ENCODE results near the gene MRPL24.

Gene MRPL24

DNA sequence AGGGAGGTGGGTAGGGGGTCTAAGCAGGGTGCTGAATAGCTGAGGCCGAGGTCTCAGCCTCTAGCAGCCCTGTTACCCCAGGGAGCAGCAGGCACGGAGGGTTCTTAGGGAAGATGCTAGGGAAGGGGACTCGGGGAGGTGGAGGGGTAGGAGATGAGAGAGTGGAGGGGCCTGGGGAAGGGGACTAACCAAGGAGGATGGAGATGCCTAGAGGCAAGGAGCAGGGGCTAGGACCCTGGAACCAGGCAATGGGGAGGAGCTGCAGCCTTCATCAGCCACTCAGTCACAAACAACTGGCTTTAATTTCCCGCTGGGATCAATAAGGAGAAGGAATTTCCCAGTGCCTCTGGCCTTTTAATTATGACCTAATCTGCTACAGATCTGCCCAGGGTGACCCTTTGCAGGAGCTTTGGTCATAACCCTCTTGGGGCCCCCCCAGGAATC lies 32.6 kb downstream of the MRPL24 start:
- DNase-seq, result no peak

DNA sequence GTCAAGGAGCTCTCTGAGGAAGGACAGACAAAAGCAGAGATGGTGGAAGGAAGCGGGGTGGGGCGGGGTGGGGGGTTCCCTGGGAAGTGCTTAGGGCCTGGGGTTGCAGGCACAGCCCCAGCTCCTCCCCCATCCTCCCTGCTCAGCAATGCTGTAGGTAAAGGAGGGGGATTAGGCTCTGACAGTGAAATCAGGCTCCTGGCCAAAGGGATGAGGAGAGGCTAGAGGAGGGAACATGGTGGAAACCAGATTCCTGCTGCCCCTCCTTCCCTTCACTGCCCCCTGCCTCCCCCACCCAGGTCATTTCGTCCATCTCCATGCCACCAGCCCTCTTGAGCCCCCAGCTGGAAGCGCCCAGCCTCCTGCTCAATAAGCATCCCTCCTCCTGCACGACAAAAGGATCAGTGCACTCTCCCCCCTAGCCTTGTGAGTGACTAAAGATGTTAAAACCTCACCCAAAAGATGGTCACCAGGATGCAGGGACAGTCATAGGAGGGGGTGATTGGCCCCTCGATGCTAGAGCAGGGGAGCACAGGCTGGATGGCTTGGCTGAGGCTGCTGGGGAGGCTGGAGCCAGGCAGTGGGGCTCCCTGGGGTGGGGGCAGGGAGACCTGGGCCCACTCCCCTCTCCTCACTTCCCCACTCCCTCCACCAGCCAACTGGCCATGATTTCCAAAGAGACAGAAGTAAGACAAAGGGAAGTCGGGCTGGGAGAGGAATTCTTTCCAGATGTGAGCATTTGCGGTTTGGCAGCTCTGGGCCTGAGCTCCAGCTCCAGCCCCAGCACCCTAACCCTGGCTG lies 33.3 kb downstream of the MRPL24 start:
- DNase-seq, result peak; percentile 73

- DNase-seq, result peak; percentile 93
Observed at GRCh38 chr1:156706657-156707416, 34.1 kb downstream of the MRPL24 start.

DNA sequence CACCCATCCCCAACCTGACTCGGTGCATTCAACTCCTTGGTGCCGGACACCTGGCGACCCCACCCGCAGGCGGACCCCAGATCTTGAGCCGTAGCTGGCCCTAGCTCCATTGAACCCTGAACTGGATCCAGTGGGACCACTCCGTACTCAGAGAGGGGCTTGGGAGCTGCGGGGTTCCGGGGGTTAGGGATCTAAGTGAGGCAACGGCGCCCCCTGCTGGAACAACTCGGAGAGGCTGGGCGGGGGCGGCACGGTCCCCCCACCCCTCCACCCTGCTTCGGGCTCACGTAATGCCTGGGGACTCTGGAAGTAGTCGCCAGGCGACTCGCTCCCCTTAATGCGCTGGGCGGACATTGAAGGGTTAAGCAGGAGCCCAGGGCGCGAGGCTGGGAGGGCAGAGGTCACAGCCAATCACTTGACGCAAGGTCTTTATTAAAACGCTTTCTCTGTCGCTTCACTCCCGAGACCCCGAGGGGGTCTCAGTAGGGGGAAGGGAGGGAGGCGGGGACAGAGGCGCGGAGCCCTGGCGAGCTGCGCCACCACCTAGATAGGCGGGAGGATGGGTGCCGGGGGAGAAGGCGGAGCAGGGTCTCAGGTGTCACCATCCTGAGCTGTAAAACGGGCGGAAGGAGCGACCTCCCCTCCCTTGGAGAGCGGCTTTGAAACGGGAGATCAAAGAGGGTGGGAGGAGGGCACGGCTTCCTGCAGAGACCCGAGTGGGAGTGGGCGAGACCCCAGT lies 34.8 kb downstream of the MRPL24 start:
- peak; percentile 97 for DNase-seq

DNA sequence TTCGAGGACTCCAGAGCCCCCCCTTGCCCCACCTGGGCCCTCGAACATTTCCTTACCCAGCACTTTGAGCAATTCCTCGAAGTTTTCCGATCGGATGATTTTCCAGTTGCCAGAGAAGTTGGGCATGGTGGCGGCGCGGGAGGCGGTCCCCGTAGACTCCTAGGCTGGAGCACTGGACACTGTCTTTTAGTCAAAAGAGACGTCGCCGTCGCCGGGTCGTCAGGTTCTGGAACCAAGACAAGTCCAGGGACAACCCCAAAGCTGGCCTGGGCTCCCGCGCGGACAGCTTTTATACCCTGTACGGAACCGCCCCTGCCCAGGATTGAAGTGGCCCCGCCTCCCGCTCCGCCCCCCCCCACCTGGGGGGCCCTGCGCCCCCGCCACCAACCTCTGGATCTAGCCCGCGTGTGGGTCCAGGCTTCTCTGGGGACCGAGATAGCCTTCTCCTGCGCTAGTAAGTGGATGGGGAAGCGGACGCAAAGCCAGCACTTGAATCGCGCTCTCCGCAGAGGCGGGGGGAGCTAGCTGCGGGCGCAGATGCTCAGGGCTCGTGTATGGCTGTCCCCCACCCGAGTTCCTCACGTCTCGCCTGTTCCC lies 35.5 kb downstream of the MRPL24 start, which contains the start of gene CRABP2:
TSS of gene CRABP2 (minus strand) at position 263 of the 597 bp plus-strand sequence. CDS start at position 126, 137 bp downstream.
- DNase-seq, result no peak

GRCh38 chr1:156704930-156705320 lies 36.0 kb downstream of the MRPL24 start:
- peak; percentile 85 for DNase-seq

DNA sequence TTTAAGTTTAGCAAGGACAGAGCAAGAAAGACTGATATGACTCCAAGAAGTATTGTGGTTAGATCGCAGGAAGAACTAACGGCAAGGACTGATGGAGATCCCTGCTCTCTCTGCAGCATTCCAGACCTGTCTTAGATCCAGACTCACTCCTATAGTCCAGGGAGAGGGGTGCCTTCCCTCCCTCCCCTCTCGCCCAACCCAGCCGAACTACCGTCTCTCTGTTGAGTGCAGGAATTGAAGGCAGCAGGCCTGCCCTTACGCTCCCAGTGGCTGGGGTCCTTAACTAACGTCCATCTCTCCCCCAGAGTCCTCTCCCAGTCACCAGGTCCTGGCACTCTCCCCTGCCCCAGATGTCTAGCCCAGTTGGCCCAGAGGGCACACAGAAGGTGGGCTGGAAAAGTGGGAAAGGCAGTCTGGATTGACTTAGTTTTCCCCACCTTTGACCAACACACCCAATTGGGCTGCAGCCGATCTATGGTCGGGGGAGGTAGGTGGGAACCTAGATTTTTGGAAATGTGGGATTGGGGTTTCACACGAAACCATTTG lies 36.6 kb downstream of the MRPL24 start:
- no peak for DNase-seq

DNA sequence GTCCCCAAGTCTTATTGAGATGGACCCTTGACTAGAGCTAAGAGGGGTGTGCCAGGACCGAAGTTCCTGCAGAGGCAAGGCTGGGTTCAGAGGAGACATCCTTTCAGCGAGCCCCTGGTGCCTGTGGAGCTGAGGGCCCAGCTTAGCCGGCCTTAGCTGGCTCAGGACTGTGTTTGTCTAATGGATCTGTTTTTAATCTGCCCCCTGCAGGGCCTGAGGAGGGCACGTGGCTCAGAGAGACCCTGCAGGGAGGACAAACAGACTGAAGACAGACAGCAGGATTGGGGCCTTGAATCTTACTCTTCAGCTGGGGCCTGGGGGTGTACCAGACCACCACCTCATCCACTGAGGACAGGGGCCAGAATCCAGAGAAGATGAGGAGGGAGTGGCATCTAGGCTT lies 37.1 kb downstream of the MRPL24 start:
- DNase-seq, result no peak

DNA sequence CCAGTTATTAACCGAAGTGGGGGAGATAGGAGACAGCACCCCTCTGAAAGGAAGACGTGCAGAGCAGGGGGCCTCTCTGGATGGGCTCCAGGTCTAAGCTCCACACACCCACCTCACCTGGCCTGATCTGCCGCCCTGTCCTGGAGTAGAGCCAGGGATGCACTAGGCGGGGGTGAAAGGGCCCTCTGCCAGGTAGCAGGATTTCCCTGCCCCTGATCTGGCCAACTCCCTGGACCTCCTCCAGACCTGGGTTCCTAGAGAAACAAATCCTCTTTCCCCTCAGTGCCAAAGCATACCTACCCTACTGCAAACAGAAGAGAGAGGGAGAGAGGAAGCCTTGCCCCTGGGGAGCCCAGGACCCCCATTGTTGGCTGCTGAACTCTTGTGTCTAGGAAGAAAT lies 37.6 kb downstream of the MRPL24 start:
- no peak for DNase-seq

GRCh38 chr1:156700736-156701531 lies 40.0 kb downstream of the MRPL24 start:
- DNase-seq, result no peak

DNA sequence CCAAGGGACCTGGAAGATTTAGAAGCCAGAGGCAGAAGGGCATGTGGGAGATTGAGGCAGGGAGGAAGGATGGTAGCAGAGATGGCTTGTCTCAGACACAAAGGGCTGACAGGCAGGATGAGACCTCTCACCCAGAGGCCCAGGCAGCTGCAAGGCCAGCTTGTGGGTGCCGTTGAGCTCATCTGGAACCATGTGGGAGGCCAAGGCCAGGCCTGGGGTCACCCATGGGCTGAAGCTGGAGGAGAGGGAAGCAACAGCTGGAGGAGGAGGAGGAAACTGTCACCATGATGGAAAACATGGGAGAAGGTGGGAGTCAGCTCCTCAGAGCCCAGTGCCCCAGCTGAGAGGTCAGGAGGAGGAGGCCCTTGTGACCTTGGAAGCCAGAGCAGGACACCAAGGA lies 41.9 kb downstream of the MRPL24 start:
- DNase-seq, result no peak

DNA sequence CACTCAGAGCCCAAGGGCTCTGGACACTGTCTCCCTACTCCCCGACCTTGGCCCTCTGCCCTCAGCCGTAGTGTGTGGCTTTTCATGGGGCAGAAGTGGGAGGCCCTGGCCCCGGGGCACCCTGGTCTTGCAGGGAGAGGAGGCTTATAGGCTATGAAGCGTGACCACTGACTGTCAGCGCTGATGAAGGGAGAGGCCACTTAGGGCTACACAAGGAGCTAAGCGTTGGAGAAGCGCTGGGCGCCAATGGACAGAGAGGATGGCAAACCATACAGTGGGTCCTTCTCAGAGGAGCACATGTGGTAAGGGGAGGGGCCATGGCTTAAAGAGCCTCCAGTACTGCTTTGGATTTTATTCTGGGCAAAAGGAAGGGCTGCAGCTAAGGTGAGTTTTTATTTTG lies 43.4 kb downstream of the MRPL24 start:
- DNase-seq, result no peak

DNA sequence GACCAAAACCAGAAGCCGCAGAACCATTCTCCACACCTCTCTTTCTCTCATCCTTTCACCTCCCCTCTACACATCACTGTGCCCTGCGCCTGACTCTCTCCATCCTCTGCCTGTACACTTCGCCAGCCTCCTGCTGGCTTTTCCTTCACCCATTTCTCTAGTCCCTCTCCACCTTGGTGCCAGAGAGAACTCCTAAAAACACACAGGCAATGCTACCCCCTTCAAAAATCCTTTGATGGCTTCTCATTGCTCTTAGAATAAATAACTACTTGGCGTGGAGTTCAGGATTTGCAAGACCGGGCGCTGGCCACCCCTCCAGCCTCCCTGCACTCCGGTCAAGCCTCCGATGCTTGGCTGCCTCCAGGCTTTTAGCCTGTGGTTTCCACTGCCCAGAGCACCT lies 44.1 kb downstream of the MRPL24 start:
- no peak for DNase-seq

- no peak for DNase-seq
Observed at GRCh38 chr1:156694690-156694962, 46.3 kb downstream of the MRPL24 start.

GRCh38 chr1:156693848-156694689 lies 46.8 kb downstream of the MRPL24 start:
- peak; percentile 91 for DNase-seq

- peak; percentile 94 for DNase-seq
Observed at GRCh38 chr1:156692925-156693847, 47.7 kb downstream of the MRPL24 start.

GRCh38 chr1:156692441-156692924 lies 48.4 kb downstream of the MRPL24 start:
- DNase-seq, result no peak

- peak; percentile 90 for DNase-seq
Observed at GRCh38 chr1:156691665-156692440, 49.0 kb downstream of the MRPL24 start.

DNA sequence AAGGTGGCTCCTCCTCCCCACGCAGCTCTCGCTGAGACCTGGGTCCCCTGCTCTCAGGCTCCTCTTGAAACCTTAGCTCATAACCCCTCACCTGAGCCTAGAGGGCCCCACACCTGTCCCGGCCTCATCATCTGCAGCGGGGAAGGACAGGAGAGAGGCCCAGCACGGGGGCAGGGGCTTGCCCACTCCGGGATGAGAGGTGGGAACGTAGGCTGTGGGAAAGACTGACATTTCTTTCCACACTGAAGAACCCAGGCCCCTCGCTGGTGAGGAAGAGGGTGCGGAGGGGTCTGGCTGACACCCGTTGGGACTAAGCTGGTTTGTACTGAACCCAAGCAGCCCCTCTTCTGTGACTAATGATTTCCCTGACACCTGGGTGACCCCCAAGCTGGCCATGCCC lies 49.7 kb downstream of the MRPL24 start:
- DNase-seq, result no peak
